ENCODE data around the gene LYRM1. TPM values are rescaled to one million over a fixed set of nuclear protein-coding genes. Genes with fewer than 3 reads are reported as not detected.
"Not testable (repeated sequence)": the region's sequence is repeated elsewhere in the genome, so short reads cannot be mapped to it uniquely, and the experiment has no call there.

Gene LYRM1
- total and polyA plus RNA-seq, 2 donors (not counting 1 experiment from before 2014, with no cell fraction given): 54.9 to 131 TPM

DNA sequence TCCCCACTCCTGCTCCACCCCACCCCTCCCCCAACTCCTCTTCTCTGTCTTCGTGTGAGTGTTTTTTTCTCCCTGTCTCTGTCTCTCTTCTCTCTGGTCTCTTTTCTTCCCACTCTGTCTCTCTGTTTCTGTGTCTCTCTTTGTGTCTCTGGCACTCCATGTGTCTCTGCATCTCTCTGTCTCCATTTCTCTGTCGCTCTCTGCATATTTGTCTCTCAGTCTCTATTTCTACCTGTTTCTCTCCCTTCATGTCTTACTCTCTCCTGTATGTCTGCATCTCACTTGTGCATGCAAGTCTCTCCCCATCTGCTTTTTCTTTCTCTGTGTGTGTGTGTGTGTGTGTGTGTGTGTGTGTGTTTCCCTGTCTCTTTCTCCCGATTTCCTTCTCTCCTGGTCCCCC is 68.2 kb downstream of the LYRM1 start:
- no peak overlapping the region for H3K4me3 ChIP-seq (replicated peaks in 1 of 4; ENCODE audit: control extremely low read depth in 1 of 4, insufficient read depth in 1 of 4, low read depth in 3 of 4, low read length in 4 of 4)
- no peaks in the 10 kb centered on the region for H3K79me2 ChIP-seq (ENCODE audit: control insufficient read depth, insufficient read depth, low read length)
- H4K20me1 ChIP-seq (ENCODE audit: control insufficient read depth, extremely low read depth, insufficient read depth, low read length): no peaks in the 10 kb centered on the region
- H3K4me1 ChIP-seq (ENCODE audit: control insufficient read depth, extremely low read depth, insufficient read depth, low read length): no peaks in the 10 kb centered on the region
- H3K9ac ChIP-seq (ENCODE audit: insufficient read depth, low read length): no peak overlapping the region
- no peak for DNase-seq (ENCODE audit: low read depth in 2 of 2)
- H3K4me2 ChIP-seq (ENCODE audit: extremely low read depth, insufficient read depth, low read length): no peak overlapping the region
- no peak overlapping the region for H3K27ac ChIP-seq (ENCODE audit: insufficient read depth, low read length)
- TF ChIP-seq EZH2 (IDR thresholded peaks at IDR 0.05; ENCODE audit: low read length, missing control alignments): no peak
- TF ChIP-seq, protein P1, sequence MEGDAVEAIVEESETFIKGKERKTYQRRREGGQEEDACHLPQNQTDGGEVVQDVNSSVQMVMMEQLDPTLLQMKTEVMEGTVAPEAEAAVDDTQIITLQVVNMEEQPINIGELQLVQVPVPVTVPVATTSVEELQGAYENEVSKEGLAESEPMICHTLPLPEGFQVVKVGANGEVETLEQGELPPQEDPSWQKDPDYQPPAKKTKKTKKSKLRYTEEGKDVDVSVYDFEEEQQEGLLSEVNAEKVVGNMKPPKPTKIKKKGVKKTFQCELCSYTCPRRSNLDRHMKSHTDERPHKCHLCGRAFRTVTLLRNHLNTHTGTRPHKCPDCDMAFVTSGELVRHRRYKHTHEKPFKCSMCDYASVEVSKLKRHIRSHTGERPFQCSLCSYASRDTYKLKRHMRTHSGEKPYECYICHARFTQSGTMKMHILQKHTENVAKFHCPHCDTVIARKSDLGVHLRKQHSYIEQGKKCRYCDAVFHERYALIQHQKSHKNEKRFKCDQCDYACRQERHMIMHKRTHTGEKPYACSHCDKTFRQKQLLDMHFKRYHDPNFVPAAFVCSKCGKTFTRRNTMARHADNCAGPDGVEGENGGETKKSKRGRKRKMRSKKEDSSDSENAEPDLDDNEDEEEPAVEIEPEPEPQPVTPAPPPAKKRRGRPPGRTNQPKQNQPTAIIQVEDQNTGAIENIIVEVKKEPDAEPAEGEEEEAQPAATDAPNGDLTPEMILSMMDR (conservative IDR thresholded peaks at IDR 0.05 in 1 of 2, IDR thresholded peaks at IDR 0.05 in 1 of 2; ENCODE audit: low read depth in 1 of 2, low read length in 2 of 2): no peak
- H3K27me3 ChIP-seq (ENCODE audit: control insufficient read depth, insufficient read depth, low read length): peaks cover 9% of the 10 kb centered on the region
- H3K36me3 ChIP-seq (ENCODE audit: control insufficient read depth, insufficient read depth, low read length): no peaks in the 10 kb centered on the region
- no peaks in the 10 kb centered on the region for H3K9me3 ChIP-seq (ENCODE audit: control insufficient read depth, insufficient read depth, low read depth, low read length)
- H2AFZ ChIP-seq (ENCODE audit: low read length): no peak overlapping the region

DNA sequence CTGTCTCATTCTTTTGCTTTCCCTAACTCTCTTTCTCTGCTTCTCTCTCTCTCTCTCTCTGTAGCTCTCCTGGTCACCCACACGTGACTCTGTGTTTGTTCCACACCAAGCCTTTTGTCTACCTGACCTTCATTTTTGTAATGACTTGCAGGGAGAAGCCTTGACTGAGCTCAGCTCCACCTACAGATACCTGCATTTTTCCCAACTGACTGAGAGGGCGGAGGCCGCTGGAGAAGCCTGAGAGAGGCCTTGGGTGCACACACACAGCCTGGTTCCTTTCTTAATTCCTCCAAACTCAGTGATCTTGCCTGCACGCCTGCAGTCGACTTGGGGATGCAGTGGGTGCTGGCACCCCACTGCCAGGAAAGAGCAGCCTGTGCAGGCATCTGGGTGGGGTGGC is 68.8 kb downstream of the LYRM1 start:
- Histone ChIP-seq H3K79me2 (ENCODE audit: control insufficient read depth, insufficient read depth, low read length) (no peaks in the 10 kb centered on the region), H3K36me3 (ENCODE audit: control insufficient read depth, insufficient read depth, low read length) (no peaks in the 10 kb centered on the region), H2AFZ (ENCODE audit: low read length) (no peak overlapping the region), H3K9ac (ENCODE audit: insufficient read depth, low read length) (no peak overlapping the region), H3K4me1 (ENCODE audit: control insufficient read depth, extremely low read depth, insufficient read depth, low read length) (no peaks in the 10 kb centered on the region), H3K4me3 (replicated peaks in 1 of 4; ENCODE audit: control extremely low read depth in 1 of 4, insufficient read depth in 1 of 4, low read depth in 3 of 4, low read length in 4 of 4) (no peak overlapping the region), H3K27me3 (ENCODE audit: control insufficient read depth, insufficient read depth, low read length) (peaks cover 9% of the 10 kb centered on the region), H4K20me1 (ENCODE audit: control insufficient read depth, extremely low read depth, insufficient read depth, low read length) (no peaks in the 10 kb centered on the region), H3K4me2 (ENCODE audit: extremely low read depth, insufficient read depth, low read length) (no peak overlapping the region), H3K9me3 (ENCODE audit: control insufficient read depth, insufficient read depth, low read depth, low read length) (no peaks in the 10 kb centered on the region), H3K27ac (ENCODE audit: insufficient read depth, low read length) (no peak overlapping the region)
- DNase-seq (ENCODE audit: low read depth in 2 of 2): no peak
- TF ChIP-seq, protein P1 (conservative IDR thresholded peaks at IDR 0.05 in 1 of 2, IDR thresholded peaks at IDR 0.05 in 1 of 2; ENCODE audit: low read depth in 1 of 2, low read length in 2 of 2): no peak
- TF ChIP-seq EZH2 (IDR thresholded peaks at IDR 0.05; ENCODE audit: low read length, missing control alignments): no peak

DNA sequence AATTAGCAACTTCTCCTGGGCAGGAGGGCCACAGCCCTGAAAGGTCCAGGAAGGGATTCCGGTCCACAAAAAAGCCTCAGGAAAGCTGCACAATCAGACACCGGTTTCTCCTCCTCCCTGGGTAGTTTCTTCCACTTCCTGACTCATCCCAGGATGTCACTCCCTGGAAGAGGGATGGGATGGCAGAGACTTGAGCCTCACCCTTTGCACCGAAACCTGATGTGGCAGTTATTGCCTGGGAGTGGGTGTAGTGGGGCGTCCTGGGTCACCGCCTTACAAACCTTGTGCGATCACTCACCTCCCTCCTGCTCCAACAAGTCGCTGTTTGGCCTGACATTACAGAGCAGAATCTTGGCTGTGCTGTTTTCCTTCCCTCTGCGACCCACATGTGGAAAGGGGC is 70.8 kb downstream of the LYRM1 start:
- H3K4me3 ChIP-seq (replicated peaks in 1 of 4; ENCODE audit: control extremely low read depth in 1 of 4, insufficient read depth in 1 of 4, low read depth in 3 of 4, low read length in 4 of 4): no peak overlapping the region
- no peaks in the 10 kb centered on the region for H4K20me1 ChIP-seq (ENCODE audit: control insufficient read depth, extremely low read depth, insufficient read depth, low read length)
- H3K27ac ChIP-seq (ENCODE audit: insufficient read depth, low read length): no peak overlapping the region
- H3K9ac ChIP-seq (ENCODE audit: insufficient read depth, low read length): no peak overlapping the region
- no peaks in the 10 kb centered on the region for H3K36me3 ChIP-seq (ENCODE audit: control insufficient read depth, insufficient read depth, low read length)
- DNase-seq (ENCODE audit: low read depth in 2 of 2): no peak
- no peak overlapping the region for H2AFZ ChIP-seq (ENCODE audit: low read length)
- H3K4me2 ChIP-seq (ENCODE audit: extremely low read depth, insufficient read depth, low read length): no peak overlapping the region
- H3K4me1 ChIP-seq (ENCODE audit: control insufficient read depth, extremely low read depth, insufficient read depth, low read length): no peaks in the 10 kb centered on the region
- H3K9me3 ChIP-seq (ENCODE audit: control insufficient read depth, insufficient read depth, low read depth, low read length): no peaks in the 10 kb centered on the region
- no peak for TF ChIP-seq EZH2 (IDR thresholded peaks at IDR 0.05; ENCODE audit: low read length, missing control alignments)
- TF ChIP-seq, protein P1 (conservative IDR thresholded peaks at IDR 0.05 in 1 of 2, IDR thresholded peaks at IDR 0.05 in 1 of 2; ENCODE audit: low read depth in 1 of 2, low read length in 2 of 2): no peak
- no peaks in the 10 kb centered on the region for H3K79me2 ChIP-seq (ENCODE audit: control insufficient read depth, insufficient read depth, low read length)
- H3K27me3 ChIP-seq (ENCODE audit: control insufficient read depth, insufficient read depth, low read length): peaks cover 4% of the 10 kb centered on the region

DNA sequence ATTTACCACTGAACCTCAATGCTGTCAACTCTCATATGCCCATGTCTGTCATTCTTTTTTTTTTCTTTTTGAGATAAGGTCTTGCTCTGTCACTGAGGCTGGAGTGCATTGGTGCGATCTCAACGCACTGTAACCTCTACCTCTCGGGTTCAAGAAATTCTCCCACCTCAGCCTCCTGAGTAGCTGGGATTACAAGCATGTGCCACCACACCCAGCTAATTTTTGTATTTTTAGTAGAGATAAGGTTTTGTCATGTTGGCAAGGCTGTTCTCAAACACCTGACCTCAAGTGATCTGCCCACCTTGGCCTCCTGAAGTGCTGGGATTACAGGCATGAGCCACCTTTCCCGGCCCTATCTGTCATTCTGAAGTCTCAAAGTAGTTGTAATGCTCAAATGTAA is 72.6 kb downstream of the LYRM1 start:
- not testable (repeated sequence) for H3K27me3 ChIP-seq (ENCODE audit: control insufficient read depth, insufficient read depth, low read length); H3K79me2 ChIP-seq (ENCODE audit: control insufficient read depth, insufficient read depth, low read length); DNase-seq (ENCODE audit: low read depth in 2 of 2); H3K27ac ChIP-seq (ENCODE audit: insufficient read depth, low read length); H4K20me1 ChIP-seq (ENCODE audit: control insufficient read depth, extremely low read depth, insufficient read depth, low read length); H3K9ac ChIP-seq (ENCODE audit: insufficient read depth, low read length); H3K4me2 ChIP-seq (ENCODE audit: extremely low read depth, insufficient read depth, low read length); H3K4me3 ChIP-seq (replicated peaks in 1 of 4; ENCODE audit: control extremely low read depth in 1 of 4, insufficient read depth in 1 of 4, low read depth in 3 of 4, low read length in 4 of 4); H3K9me3 ChIP-seq (ENCODE audit: control insufficient read depth, insufficient read depth, low read depth, low read length); H3K36me3 ChIP-seq (ENCODE audit: control insufficient read depth, insufficient read depth, low read length); H2AFZ ChIP-seq (ENCODE audit: low read length); H3K4me1 ChIP-seq (ENCODE audit: control insufficient read depth, extremely low read depth, insufficient read depth, low read length)
